Ammon's horn (tissue), 1 donor: ENCODE measurements around the gene ZFPM1.

Experiments used
- DNase-seq: peaks from one replicate; pipeline ENCODE4 v3.0.0-alpha.2; 2016; ENCODE audit warnings: low spot score

Gene ZFPM1

DNA sequence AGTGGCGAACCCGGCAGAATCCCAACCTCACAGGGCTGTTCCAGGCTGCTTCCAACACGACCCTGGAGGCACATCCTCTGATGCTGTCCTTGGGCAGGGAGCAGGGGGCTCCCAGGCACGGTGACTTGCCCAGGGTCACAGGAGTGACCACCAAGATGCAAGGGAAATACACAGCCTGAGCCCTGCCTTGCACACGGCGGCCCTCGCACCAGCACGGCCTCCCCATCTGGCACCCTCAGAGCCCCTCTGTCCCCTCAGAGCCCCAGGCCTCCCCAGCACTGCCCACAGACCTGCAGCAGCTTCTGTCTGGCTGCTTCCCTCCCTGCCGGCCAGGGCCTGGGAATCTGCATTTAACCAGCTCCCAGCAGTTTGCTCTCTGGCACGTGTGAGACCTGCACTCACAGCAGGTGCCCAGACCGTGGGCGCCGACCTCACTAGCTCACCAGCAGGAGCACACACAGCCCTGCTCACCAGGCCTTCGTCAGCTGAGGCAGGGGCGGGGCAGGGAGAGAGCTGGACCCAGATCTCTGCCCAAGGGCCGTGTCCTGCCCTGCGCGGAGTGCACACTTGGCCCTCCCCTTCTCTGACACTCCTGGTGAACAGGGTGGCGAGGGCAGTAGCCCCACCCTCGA lies 87.4 kb downstream of the ZFPM1 start:
- DNase-seq, result no peak

DNA sequence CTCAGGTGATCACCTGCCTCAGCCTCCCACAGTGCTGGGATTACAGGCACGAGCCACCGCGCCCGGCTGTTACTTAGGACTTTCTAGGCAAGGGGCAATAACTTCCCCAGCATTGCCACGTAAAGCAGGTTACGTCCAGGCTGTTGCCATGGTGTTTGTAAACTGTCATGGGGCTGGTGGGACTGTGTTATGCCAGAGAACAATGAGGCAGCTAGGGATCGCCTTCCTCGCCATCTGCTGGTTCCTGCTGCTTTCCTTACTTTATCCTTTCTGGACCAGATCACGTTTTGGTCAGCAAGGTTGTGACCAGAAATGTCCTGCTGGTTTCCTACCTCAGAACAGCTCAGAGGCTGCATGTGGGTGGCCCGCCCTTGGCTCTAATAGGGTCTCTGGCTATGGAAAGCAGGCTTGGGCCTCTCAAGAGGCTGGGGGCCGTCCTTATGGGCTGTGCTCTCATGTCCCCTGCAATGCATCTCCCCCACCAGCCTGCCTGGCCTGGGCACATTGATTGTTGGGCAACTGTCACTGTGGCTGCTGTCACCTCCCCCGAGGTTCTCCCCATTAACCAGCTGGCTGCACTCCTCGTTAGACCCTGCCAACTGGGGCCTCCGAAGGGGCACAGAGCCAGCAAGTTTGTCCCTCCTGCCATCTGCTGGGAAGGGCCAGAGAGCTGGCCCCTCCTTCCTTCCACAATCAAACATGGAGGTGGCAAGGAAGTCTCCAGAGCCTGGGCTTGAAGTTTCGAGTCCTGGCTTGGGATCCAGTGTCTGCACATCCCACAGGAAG lies 88.9 kb downstream of the ZFPM1 start:
- no peak for DNase-seq

DNA sequence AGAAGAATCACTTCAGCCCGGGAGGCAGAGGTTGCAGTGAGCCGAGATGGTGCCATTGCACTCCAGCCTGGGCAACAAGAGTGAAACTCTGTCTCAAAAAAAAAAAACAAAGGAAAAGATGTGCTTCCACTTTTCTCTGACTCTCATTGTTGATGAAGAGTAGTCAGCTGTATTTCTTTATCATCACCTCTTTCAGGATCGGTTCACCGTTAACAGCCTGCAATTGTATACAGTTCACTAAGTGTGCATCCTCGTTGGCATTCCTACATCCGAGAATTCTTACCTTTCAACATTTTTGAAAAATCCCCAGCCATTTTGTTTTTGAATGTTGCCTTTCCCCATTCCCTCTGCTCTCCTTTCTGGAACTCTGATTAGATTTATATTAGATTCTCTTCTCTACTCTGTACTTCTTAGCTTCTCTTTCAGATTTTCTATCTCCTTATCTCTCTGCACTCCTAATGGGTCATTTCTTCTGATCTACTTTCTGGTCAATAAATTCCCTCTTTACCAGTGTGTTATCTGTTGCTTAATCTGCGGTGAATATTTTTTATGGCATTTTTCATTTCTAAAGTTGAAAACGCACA lies 90.2 kb downstream of the ZFPM1 start:
- DNase-seq, result no peak

DNA sequence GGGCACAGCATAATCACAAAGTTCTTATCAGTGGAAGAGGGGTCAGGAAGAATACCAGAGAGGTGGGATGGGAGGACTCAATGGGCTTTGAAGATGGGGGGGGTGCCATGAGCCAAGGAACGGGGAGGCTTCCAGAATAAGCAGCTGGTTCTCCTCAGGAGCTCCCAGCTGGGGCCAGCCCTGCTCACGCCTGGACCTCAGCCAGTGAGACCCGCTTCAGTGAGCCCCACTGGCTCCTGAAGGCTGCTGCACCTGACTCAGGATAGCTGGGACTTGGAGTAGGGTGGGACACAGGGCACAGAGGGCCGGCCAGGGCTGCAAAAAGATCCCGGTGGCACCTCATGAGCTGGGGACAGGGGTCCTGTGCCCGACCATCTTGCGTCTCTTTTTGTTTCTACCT lies 92.7 kb downstream of the ZFPM1 start:
- DNase-seq, result no peak

DNA sequence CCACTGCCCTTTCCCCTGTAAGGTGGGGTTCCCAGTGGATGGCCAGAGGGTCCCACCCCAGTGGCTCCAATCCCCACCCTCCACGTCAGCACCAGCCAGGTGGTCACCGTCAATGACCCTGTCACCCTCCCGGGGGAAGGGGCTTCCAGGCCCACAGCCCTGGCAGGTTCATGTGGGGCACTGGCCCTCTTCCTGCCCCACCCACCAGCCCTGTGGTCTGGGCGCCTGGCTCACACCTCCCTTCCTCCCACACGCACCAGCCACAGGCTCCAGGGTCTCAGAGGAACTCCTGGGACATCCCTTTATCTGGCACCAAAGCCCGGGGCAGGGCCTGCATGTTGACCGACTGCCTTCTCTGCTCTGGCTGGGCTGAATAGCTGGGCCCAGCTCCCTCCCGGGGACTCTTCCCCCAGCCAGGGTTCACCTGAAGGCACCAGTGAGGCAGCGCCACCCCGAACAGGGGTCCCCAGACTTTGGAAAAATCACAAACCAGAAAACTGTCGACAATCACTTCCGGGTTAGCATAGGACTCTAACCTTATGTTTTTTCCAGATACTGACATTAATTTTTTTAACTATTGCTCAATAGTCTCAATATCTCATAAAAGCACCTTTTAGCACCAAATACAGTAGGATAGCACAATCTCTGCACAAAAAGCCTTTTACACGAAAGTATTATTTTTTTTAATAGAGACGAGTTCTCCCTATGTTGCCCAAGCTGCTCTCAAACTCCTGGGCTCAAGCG lies 95.2 kb downstream of the ZFPM1 start:
- no peak for DNase-seq

DNA sequence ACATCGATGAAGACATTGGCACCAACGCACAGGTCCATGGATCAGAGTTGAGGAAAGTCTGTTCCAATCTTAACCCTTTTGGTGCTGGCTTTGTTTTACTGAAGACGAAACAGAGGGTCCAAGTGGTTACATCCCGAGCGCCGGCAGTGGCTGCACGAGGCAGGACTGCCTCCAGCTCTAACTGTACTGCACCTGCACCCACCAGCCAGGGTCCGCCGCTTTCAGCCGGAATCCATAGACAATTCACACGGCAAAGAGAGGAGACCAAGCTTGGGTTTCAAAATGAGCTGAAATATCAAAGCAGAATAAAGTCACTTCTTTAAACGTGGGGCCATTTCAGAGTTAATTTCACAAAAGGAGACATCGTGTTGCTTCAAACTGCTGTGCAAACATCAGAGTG lies 95.9 kb downstream of the ZFPM1 start:
- DNase-seq, result no peak

DNA sequence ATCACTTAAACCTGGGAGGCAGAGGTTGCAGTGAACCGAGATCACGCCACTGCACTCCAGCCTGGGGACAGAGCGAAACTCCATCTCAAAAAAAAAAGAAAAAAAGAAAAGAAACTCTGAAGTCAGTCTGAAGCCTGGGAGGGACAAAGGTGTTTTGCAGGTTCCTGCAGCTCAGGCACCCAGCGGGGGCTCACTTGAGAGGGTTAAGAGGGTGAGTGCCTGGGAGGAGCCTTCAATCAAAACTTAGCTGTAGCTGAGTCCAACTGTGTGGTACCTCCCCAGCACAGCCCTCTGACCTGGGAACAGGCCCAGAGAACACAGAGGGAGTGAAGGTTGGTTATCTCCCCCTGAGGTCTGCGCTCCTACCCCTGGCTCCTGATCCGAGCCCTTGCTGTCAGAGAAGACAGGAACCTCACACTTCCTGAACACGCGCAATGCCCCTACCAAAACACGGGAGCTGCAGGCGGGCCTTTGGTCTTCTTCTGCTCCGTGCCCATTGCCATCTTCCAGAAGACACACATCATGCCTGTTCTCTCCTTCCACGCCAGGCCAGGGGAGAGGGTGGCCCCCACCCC lies 96.7 kb downstream of the ZFPM1 start:
- no peak for DNase-seq

DNA sequence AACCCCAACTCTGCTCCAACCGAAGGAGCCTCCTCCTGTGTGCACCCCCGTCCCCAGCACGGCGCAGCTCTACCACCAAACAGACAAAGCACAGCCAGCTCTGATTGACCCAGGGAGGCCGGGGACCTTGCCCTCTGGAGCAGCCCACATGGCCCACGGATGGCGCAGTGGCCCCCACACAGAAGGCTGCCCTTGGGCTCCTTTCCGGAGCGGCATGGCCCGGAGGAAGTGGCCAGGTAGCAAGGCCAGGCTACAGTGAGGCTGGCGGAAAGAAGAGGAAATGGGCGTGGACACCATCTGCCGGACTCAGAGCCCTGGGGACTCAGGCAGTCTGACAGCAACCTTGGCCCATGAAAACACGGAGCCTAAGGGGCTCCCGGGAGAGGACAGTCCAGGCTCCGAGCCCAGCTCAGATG lies 97.2 kb downstream of the ZFPM1 start:
- no peak for DNase-seq

DNA sequence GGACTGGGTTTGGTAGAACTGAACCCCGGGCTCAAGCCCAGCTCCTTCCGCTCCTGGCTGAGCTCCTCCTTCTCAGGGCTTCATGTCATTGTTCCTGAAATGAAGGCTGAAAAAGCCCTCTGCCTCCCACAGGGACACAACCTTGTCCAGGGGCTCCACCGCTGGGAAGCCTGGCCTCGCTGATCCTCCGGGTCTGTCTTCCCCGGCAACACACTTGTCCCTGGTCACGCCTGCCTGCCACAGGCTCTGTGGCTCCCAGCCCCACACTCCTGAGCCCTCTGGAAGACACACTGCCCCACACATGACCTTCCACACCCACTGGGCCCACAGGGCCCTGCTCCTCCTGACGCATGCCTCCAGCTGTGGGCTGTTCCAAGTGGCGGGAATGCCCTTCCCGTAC lies 99.1 kb downstream of the ZFPM1 start:
- DNase-seq, result no peak

DNA sequence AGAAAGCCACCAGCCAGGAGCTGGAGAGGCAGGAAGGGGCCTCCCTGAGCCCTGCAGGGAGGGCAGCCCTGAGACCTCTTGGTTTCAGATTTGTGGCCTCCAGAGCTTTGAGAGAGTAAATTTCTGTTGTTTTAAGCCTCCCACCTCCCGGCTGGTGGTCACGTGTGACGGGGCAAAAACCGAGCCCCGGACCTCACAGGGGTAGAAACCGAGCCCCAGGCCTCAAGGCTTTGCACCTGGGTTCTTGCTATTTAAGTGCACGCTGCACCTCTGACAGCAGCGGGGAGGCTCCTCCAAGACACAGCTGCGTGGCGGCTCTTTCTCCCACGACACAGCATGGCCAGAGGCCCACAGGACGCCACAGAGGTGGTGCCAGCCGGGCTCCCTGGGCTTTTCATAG lies 99.7 kb downstream of the ZFPM1 start:
- no peak for DNase-seq

DNA sequence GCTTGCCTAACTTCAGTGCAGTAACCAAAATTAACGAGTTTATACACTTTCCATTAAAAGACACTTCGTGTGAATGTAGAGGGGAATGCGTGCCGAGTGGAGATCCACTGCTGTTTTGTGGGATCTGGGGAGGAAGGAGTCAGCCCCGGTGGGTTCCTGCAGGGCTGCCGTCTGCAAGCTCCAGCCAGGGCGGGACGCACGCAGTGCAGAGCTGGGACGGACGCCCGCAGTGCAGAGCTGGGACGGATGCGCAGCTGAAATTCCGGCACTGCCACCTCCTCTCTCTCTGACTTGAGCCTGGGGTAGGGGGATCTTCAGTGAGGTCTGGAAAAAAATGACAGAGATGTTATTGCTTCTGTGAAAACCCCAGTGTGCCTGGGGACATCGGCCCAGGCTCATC lies 100.7 kb downstream of the ZFPM1 start:
- DNase-seq, result no peak

DNA sequence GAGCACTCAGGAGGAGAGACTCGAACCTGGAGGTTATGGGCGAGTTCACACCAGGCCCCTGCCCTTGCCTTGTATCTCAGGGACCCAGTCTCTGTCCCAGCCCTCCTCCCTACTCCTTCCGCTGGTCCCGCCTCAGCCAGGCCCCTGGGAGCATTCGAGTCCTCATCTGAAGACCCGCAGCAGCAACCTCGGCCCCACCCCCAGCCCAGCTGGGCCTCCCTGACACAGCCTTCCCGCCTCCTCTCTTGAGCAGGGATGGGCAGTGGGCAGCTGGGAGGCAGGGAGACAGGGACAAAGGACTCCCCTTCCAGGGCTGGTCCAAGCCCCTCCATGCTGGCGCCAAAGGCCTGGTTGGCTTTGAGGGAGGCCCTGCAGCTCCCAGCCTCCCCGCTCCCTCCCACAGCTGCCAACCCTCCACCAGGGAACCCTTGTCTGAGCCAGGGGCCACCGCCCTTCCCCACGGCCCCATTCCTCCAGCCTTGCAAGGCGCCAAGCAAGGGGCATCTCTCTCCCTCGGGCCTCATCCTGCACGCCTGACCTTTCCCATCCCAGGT lies 101.7 kb downstream of the ZFPM1 start:
- no peak for DNase-seq

DNA sequence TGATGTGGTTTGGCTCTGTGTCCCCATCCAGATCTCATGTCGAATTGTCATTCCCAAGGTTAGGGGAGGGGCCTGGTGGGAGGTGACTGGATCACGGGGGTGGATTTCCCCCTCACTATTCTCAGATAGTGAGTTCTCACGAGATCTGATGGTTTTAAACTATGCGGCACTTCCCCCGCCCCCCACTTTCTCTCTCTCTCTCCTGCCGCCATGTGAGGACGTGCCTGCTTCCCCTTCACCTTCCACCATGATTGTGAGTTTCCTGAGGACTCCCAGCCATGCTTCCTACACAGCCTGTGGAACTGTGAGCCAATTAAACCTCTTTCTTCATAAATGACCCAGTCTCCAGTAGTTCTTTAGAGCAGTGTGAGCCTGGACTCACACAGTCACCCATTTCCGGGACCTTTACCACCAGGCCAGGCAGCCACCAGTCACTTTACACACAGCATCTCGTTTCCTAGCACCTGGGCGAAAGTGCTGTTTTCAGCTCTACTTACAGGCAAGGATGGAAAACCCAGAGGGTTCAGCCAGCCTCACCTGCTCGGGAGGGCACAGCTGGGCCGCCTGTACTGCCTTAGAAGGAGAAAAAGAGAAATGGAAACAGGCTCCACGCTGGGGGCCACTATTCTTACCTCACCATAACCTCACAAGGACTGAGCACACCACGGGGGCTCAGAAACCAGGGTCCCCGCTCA lies 103.4 kb downstream of the ZFPM1 start:
- DNase-seq, result no peak

DNA sequence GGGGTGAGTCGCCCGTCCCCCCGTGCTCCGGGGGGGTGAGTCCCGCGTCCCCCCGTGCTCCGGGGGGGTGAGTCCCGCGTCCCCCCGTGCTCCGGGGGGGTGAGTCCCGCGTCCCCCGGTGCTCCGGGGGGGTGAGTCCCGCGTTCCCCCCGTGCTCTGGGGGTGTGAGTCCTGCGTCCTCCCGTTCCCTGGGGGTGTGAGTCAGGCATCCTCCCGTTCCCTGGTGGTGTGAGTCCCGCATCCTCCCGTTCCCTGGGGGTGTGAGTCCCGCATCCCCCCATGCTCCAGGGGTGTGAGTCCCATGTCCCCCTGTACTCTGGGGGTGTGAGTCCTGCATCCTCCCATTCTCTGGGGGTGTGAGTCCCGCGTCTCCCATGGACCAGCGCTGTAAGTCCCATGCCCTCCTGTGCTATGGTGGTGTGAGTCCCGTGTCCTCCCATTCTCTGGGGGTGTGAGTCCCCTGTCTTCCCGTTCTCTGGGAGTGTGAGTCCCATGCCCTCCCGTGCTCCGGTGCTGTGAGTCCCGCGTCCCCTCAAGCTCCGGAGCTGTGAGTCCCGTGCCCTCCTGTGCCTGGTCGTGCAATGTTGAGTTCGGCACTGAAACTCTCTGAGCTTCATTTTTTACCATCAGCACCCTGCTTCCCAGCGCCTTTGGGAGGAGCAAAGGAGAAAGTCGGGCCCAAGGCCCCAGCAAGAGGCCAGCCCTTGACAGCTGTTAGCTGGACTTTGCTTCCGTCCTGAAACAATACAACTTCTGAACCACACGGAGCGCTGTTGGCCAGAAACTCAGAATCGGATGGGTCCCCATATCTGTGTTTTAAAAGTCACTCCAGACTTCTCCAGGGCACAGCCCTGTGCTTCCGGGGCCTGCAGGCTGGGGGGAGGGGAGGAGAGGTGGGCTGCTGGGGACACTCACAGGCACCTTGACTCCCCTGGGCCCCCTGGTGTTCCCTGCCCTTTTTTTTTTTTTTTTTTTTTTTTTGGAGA lies 105.7 kb downstream of the ZFPM1 start:
- DNase-seq, result peak; percentile 45

DNA sequence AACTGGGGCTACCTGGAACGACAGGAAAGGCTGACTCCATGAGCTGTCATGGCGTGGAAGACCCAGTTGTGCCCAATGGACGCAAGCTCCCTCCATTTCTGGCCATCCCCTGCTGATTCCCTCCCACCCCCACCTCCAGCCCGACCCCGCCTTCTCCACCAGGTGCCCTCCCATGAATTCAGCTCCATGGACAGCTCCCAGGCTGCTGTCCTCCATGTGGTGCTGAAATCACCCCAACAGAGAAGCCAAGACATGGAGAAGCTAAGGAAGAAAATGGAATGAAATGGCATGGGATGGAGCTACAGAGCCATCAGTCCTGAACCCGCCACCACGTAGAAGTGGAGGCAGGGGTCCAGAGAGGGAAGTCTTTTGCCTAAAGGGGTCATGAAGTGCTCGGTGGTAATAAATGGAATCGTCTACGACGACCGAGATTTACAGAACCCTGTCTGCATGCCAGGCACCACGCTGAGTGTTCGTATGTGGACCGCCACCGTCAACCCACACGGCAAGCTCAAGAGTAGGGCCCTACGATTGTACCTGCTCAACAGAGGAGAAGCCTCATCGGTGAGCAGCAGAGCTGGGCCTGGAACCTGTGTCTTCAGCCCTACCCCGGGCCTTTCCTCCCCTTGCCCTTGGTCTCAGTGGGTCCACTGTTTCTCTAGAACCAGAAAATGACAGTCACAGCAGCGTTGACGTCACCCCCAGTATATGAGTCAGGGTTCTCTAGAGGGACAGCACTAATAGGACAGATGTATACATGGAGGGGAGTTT lies 107.8 kb downstream of the ZFPM1 start:
- DNase-seq, result no peak

DNA sequence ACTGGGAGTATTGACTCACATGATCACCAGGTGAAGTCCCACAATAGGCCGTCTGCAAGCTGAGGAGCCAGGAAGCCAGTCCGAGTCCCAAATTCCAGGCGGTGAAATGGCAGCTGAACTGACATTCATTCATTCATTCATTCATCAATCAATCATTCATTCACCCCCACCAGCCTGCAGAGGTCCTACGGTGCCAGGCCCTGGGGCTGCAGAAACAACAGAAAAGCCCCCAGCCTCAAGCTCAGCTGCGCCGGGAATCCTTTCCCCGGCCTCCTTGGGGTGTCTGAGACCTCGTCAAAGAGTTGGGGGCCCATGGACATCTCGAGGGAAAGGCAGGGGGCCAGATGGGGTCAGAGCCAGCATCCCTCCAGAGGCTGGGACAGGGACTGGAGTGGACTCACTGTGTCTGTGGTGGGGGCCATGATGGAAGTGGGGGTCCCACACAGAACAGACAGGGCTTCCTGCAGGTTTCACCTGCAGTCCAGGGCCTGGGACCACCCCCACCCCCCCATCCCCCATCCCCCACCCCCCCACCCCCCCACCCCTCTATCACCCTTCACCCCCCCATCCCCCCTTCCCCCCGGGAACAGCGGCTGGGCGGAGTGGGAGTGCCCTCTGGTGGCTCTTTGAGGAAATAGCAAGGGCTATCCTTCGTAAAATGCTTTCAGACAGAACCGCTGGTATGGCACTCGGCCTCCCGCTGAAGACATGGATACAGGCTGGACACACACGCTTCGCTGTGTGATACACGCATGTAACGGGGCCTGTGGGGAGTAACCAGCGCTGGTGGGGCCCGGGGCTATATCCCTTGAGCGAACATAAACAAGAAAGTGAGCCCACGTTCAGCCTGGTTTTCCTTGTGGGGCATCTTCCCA lies 108.6 kb downstream of the ZFPM1 start:
- peak; percentile 62 for DNase-seq

DNA sequence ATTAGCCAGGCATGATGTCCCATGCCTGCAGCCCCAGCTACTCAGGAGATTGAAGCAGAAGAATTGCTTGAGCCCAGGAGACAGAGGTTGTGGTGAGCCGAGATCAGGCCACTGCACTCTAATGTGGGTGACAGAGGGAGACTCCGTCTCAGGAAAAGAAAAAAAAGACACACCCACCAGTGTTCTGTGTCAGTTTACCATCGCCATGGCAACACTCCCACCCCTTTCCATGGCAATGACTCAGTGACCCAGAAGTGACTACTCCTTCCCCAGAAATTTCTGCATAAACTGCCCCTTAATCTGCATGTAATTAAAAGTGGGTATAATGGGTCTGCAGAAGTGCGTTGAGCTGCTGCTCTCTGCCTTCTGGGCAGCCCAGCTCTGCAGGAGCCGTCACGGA lies 113.1 kb downstream of the ZFPM1 start:
- DNase-seq, result no peak
